KOPT-K1 (cell line): ENCODE data around the gene MIA.

Experiments used
- H3K27ac ChIP-seq: fragments of 200-600 bp; sonication (generic); 2 replicates; pipeline ENCODE4 v1.5.1; 2016; ENCODE audit warnings: antibody characterized with exemption, mild to moderate bottlenecking, low read depth, low read length; ENCODE audit not compliant: poor library complexity, severe bottlenecking
- H3K36me3 ChIP-seq: fragments of 200-600 bp; sonication (generic); 2 replicates; pipeline ENCODE4 v1.5.1; 2017; ENCODE audit warnings: antibody characterized with exemption, mild to moderate bottlenecking, low read length, moderate library complexity; ENCODE audit not compliant: insufficient read depth
- H3K9me3 ChIP-seq: fragments of 200-600 bp; sonication (generic); 2 replicates; pipeline ENCODE4 v1.5.1; 2017; ENCODE audit warnings: antibody characterized with exemption, low read length, mild to moderate bottlenecking; ENCODE audit not compliant: insufficient read depth, poor library complexity, severe bottlenecking

The MIA gene

DNA sequence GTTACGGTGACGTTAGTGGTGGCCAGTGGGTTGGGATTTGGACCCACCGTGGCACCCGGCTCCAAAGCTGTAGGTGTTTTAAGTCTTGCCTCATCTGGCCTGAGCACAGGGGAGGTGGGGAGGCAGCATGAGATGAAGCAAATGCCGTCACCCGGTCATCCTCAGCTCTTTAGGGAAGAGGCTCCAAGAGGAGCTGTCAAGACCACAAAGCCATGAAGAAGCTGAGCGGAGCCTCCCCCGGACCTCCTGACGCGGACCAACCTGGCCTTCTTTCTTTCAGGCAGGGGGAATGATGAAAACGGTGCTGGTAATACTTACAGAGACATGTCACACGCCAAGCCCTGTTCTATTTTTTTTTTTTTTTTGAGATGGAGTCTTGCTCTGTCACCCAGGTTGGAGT, 32.4 kb upstream of the MIA start:
- H3K27ac ChIP-seq = no peak overlapping the region
- no peaks in the 10 kb centered on the region for H3K9me3 ChIP-seq
- peaks cover 18% of the 10 kb centered on the region; the same call in 1 of the 2 replicates for H3K36me3 ChIP-seq

- Histone ChIP-seq H3K27ac (no peak overlapping the region), H3K36me3 (peaks cover 18% of the 10 kb centered on the region; the same call in 1 of the 2 replicates), H3K9me3 (no peaks in the 10 kb centered on the region)
Observed at GRCh38 chr19:40743926-40744325, 31.4 kb upstream of the MIA start.

GRCh38 chr19:40744554-40745401, 30.5 kb upstream of the MIA start:
- no peaks in the 10 kb centered on the region for H3K9me3 ChIP-seq
- H3K36me3 ChIP-seq = peaks cover 18% of the 10 kb centered on the region; the same call in 1 of the 2 replicates
- H3K27ac ChIP-seq = no peak overlapping the region

DNA sequence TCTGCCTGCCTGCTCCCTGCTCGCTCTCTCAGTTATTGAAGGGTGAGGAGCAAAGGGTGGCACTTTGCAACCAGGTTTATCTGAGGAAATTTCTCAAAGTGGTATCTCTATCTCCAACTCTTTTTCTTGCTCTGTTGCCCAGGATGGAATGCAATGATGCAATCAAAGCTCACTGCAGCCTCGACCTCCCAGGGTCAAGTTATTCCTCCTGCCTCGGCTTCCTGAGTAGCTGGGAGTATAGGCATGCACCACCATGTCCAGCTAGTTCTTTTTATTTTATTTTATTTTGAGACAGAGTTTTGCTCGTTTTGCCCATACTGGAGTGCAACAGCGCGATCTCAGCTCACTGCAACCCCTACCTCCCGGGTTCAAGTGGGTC, 29.9 kb upstream of the MIA start:
- Histone ChIP-seq H3K27ac (no peak overlapping the region), H3K9me3 (no peaks in the 10 kb centered on the region), H3K36me3 (peaks cover 18% of the 10 kb centered on the region; the same call in 1 of the 2 replicates)

DNA sequence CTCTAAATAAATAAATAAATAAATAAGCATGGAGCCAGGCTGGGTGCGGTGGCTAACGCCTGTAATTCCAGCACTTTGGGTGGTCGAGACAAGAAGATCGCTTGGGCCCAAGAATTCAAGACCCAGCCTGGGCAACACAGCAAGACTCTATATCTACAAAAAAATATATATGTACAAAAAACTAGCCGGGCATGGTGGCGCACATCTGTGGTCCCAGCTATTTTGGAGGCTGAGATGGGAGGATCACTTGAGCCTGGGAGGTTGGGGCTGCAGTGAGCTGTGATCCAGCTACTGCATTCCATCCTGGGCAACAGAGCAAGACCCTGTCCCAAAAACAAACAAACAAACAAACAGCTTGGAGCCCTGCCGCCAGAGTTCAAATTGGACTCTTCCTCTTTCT, 27.8 kb upstream of the MIA start:
- H3K36me3 ChIP-seq = peaks cover 4% of the 10 kb centered on the region
- no peaks in the 10 kb centered on the region for H3K9me3 ChIP-seq
- H3K27ac ChIP-seq = no peak overlapping the region

DNA sequence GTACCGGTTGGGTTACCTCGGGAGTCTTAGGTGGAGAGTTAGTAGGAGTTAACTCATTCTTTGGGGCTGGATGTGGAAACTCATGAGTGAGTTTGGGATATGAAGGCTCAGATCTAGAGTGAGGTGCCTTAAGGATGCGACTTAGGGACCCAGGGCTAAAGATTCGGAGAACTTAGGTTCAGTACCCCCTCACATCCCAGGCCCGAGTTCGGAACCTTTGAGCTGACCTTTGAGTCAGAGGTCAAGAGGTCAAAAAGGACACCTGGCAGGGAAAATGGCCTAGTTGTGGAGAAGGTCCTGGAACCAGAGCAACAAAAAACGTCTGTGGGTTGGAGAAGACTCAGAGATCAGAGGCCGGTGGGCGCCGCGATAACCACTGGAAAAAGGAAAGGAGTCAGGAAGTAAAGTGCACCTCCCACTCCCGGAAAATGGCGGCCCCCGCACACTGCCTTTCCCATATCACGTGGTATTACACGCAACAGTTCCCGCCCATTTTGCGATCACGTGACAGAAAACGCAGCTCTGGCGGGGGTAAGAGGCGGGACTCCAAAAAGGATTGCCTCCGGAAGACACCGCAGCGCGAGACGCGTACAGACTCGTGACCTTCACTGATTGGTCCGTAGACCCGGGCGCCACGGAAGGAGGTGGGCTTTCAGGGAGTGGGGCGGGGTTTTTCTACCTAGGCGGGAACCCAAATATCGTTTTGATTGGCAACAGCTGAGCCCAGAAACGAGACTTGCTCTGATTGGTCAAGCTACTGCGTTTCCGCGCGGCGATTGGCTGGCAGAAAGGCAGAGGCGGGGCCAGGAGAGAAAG, 25.1 kb upstream of the MIA start, which contains the start of gene ACTMAP:
Gene ACTMAP (minus strand): TSS at position 420 of the 816 bp plus-strand sequence. CDS start 674 bp downstream, outside the sequence.
- no peaks in the 10 kb centered on the region for H3K9me3 ChIP-seq
- peak within 1 kb of the TSS; percentile 92 for H3K27ac ChIP-seq
- peaks cover 25% of the 10 kb centered on the region for H3K36me3 ChIP-seq

DNA sequence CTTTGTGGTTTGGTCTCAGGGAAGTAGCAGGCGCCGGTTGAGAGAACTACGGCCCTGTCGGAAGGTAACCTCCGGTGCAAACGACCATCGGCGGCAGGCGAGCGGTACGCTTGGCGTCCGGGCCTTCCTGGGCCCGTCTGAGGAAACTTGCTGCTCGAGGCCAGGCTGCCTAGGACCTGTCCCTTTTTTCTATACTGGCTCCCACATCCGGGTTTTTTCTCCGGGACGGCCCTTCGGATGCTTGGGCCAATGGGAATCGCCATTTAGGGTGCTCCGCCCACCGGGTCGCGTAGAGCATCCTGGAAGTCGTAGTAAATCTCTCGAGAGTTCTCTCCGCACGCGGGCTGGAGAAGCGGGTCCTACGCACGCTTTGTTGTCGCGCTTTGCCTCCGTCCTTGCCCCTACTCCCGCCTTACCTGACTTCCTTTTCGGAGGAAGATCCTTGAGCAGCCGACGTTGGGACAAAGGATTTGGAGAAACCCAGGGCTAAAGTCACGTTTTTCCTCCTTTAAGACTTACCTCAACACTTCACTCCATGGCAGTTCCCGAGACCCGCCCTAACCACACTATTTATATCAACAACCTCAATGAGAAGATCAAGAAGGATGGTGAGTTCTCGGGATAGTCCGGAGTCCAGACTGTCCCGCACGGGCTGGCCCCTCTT, 24.3 kb upstream of the MIA start, which contains the start of gene SNRPA:
Gene SNRPA (plus strand): TSS at position 330 of the 664 bp plus-strand sequence. CDS start 206 bp downstream, at position 536.
- peaks cover 32% of the 10 kb centered on the region for H3K36me3 ChIP-seq
- H3K9me3 ChIP-seq = no peaks in the 10 kb centered on the region
- peak within 1 kb of the TSS; percentile 92 for H3K27ac ChIP-seq

DNA sequence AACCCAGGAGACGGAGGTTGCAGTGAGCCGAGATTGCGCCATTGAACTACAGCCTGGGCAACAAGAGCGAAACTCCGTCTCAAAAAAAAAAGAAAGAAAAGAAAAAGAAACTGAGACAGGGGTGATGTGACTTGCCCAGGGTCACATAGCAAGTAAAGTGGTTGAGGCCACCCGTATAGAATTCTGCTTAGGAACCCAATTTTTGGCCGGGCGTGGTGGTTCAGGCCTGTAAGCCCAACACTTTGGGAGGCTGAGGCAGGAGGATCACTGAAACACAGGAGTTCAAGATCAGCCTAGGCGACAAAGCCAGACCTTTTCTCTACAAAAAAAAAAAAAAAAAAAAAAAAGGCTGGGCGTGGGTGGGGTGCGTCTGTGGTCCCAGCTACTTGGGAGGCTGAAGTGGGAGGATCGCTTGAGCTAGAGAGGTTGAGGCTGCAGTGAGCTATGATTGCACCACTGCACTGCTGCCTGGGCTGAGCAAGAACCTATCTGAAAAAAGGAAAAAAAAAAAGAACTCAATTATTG, 23.0 kb upstream of the MIA start:
- H3K36me3 ChIP-seq = peaks cover 46% of the 10 kb centered on the region
- no peaks in the 10 kb centered on the region for H3K9me3 ChIP-seq
- H3K27ac ChIP-seq = peak overlapping the region; percentile 92

- no peaks in the 10 kb centered on the region for H3K9me3 ChIP-seq
- peaks cover 68% of the 10 kb centered on the region for H3K36me3 ChIP-seq
- H3K27ac ChIP-seq = no peak overlapping the region
Observed at GRCh38 chr19:40754611-40755247, 20.6 kb upstream of the MIA start.

- no peaks in the 10 kb centered on the region for H3K9me3 ChIP-seq
- H3K36me3 ChIP-seq = peaks cover 73% of the 10 kb centered on the region
- H3K27ac ChIP-seq = no peak overlapping the region
Observed at GRCh38 chr19:40755248-40755624, 20.1 kb upstream of the MIA start.

GRCh38 chr19:40755791-40756190, 19.5 kb upstream of the MIA start:
- Histone ChIP-seq H3K36me3 (peaks cover 78% of the 10 kb centered on the region), H3K27ac (no peak overlapping the region)

GRCh38 chr19:40756502-40757110, 18.7 kb upstream of the MIA start:
- Histone ChIP-seq H3K9me3 (no peaks in the 10 kb centered on the region), H3K36me3 (peaks cover 86% of the 10 kb centered on the region), H3K27ac (no peak overlapping the region)

More at GRCh38 chr19:40755791-40756190, 19.5 kb upstream of the MIA start:
- no peaks in the 10 kb centered on the region for H3K9me3 ChIP-seq

- no peak overlapping the region for H3K27ac ChIP-seq
- peaks cover 98% of the 10 kb centered on the region for H3K36me3 ChIP-seq
Observed at GRCh38 chr19:40758491-40758890, 16.8 kb upstream of the MIA start.

GRCh38 chr19:40759352-40759751, 16.0 kb upstream of the MIA start:
- H3K9me3 ChIP-seq = no peaks in the 10 kb centered on the region
- H3K36me3 ChIP-seq = peaks cover 98% of the 10 kb centered on the region
- no peak overlapping the region for H3K27ac ChIP-seq

More at GRCh38 chr19:40758491-40758890, 16.8 kb upstream of the MIA start:
- H3K9me3 ChIP-seq = no peaks in the 10 kb centered on the region
